ENCODE measurements around the gene NFATC2. TPM values are rescaled to one million over a fixed set of nuclear protein-coding genes. Genes with fewer than 3 reads are reported as not detected.

The NFATC2 gene
- total RNA-seq, 2 experiments from 2014 or later, result 32.5 to 33.2 TPM

DNA sequence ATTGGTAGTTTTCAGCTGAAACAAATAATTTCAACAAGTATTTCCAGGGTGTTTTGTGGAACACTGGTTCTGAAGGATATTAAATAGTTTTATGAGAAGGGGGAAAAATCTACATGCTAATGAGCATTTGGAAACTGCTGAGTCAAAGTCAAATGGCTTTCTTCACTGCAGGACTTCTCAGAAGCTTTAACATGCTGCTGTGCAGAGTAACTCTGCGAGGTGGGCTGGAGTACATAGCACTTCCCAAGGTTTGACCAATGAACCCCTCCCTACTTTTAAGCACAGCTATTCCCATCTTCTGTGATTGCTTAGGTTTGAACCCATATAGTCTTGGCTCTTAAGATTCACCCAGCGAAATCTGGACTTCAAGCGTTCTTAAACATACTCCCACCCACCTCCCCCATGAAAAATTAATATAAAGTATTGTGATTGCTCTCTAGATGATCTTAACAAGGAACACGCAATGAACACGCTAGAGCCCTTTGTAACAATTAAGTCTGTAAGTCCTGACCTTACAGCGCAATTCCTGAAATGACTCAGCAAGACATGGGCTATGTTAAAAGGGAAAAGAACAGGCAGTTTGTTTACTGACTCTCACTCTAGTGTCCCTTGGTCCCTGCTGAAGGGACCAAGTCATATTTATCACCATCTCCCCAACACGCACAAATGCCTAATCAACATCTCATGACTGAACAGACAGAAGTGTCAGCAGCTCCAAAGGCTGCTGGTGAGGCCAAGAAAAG lies 105.2 kb downstream of the NFATC2 start:
- no peak for DNase-seq
- no peaks in the 10 kb centered on the region for H3K9me3 Mint-ChIP-seq

DNA sequence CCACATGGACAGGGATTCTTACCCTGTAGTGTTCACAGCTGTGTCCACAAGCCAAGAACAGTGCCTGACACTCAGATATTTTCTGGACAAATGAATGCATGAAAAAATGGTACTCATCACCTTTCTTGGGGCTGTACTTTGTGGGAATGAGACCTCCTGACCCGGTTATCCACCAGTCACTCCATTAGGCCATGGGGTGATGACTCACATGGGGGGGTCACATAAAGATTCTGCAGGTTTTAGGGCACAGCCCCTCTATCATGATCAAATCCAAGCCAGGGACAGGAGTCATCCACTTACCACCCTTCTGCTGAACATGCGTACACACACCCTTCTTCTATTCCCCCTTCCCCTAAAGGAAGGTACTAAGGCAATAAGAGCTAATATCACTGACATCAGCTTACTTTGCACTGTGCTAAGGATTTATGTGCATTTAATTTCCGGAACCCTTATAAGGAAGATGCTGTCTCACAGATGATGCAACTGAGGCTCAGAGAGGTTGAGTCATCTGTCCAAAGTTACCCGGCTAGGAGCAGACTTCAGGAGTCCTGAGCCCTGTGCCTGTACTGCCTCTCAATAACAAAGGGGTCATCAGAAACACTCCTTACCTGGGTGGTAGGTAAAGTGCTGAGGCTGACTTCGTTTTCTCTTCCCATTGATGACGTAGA lies 107.8 kb downstream of the NFATC2 start:
- Mint-ChIP-seq H3K36me3 (ENCODE audit: low read depth) (peaks cover 89% of the 10 kb centered on the region), H3K27ac (no peak overlapping the region)

More for the DNA sequence above, 105.2 kb downstream of the NFATC2 start:
- CTCF ChIA-PET, result interaction anchor here (0.6 to 1.2 kb wide), 3 partner anchors 11 to 62 kb away, joined by 3 to 5 read pairs (median 4); no protein-coding TSS in a partner anchor
- no peak overlapping the region for H3K4me3 Mint-ChIP-seq
- peaks cover 54% of the 10 kb centered on the region for H3K4me1 Mint-ChIP-seq (ENCODE audit: low read depth)
- peaks cover 77% of the 10 kb centered on the region for H3K36me3 Mint-ChIP-seq (ENCODE audit: low read depth)
- H3K27me3 Mint-ChIP-seq, result no peaks in the 10 kb centered on the region
- H3K4me3 ChIP-seq (ENCODE audit: low read length), result no peak overlapping the region
- ATAC-seq (ENCODE audit: poor library complexity), result no peak
- H3K36me3 ChIP-seq (ENCODE audit: insufficient read depth, low read length), result peaks cover 72% of the 10 kb centered on the region
- intact Hi-C loops (cut with DNase I, micrococcal nuclease), result no loop called here
- no peak overlapping the region for H3K27ac ChIP-seq (ENCODE audit: low read depth in 1 of 2, low read length in 2 of 2)
- no peaks in the 10 kb centered on the region for H3K27me3 ChIP-seq (ENCODE audit: control insufficient read depth in 1 of 2, insufficient read depth in 2 of 2, low read length in 2 of 2)
- H3K9me3 ChIP-seq (ENCODE audit: control insufficient read depth in 1 of 2, insufficient read depth in 1 of 2, low read length in 2 of 2), result no peaks in the 10 kb centered on the region
- TF ChIP-seq, protein P1, sequence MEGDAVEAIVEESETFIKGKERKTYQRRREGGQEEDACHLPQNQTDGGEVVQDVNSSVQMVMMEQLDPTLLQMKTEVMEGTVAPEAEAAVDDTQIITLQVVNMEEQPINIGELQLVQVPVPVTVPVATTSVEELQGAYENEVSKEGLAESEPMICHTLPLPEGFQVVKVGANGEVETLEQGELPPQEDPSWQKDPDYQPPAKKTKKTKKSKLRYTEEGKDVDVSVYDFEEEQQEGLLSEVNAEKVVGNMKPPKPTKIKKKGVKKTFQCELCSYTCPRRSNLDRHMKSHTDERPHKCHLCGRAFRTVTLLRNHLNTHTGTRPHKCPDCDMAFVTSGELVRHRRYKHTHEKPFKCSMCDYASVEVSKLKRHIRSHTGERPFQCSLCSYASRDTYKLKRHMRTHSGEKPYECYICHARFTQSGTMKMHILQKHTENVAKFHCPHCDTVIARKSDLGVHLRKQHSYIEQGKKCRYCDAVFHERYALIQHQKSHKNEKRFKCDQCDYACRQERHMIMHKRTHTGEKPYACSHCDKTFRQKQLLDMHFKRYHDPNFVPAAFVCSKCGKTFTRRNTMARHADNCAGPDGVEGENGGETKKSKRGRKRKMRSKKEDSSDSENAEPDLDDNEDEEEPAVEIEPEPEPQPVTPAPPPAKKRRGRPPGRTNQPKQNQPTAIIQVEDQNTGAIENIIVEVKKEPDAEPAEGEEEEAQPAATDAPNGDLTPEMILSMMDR (IDR thresholded peaks at IDR 0.05), result no peak
- H3K4me1 ChIP-seq (ENCODE audit: insufficient read depth, low read length), result peaks cover 37% of the 10 kb centered on the region
- POLR2A ChIA-PET, result interaction anchor here (0.6 kb wide), 1 partner anchor 1965 kb away, joined by 4 read pairs; no protein-coding TSS in a partner anchor
- H3K27ac Mint-ChIP-seq, result peak overlapping the region; percentile 19

DNA sequence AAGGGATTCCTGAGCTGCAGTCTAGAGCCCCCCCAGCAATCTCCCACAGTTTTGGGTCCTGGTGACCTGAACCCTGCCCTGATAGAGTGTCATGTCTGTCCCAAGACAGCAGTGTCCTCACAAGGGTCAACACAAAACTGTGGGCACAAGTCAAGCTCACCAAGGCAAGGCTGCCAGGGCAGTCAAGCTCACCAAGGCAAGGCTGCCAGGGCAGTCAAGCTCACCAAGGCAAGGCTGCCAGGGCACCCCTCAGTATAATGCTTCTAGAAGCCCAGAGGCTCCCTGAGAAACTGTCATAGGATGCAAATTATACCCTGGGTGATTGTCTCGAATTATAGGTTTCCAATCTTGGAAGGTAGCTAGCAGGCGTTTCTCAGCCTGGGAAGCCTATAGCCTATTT lies 108.5 kb downstream of the NFATC2 start:
- TF ChIP-seq, protein P1 (IDR thresholded peaks at IDR 0.05), result no peak
- no peaks in the 10 kb centered on the region for H3K9me3 Mint-ChIP-seq
- peaks cover 90% of the 10 kb centered on the region for H3K36me3 Mint-ChIP-seq (ENCODE audit: low read depth)
- H3K27ac Mint-ChIP-seq, result no peak overlapping the region
- H3K4me1 Mint-ChIP-seq (ENCODE audit: low read depth), result peaks cover 60% of the 10 kb centered on the region
- CTCF ChIA-PET, result interaction anchor here (1.0 kb wide), 1 partner anchor 48 kb away, joined by 3 read pairs; no protein-coding TSS in a partner anchor
- H3K27me3 Mint-ChIP-seq, result no peaks in the 10 kb centered on the region
- DNase-seq (no peak), ATAC-seq (ENCODE audit: poor library complexity) (no peak)
- H3K4me3 Mint-ChIP-seq, result no peak overlapping the region
- Histone ChIP-seq H3K9me3 (ENCODE audit: control insufficient read depth in 1 of 2, insufficient read depth in 1 of 2, low read length in 2 of 2) (no peaks in the 10 kb centered on the region), H3K36me3 (ENCODE audit: insufficient read depth, low read length) (peaks cover 80% of the 10 kb centered on the region), H3K27me3 (ENCODE audit: control insufficient read depth in 1 of 2, insufficient read depth in 2 of 2, low read length in 2 of 2) (no peaks in the 10 kb centered on the region), H3K4me3 (ENCODE audit: low read length) (no peak overlapping the region), H3K27ac (ENCODE audit: low read depth in 1 of 2, low read length in 2 of 2) (no peak overlapping the region), H3K4me1 (ENCODE audit: insufficient read depth, low read length) (peaks cover 33% of the 10 kb centered on the region)
- POLR2A ChIA-PET, result interaction anchor here (1.0 kb wide), 1 partner anchor 10 kb away, joined by 3 read pairs; no protein-coding TSS in a partner anchor
- intact Hi-C loops (cut with DNase I, micrococcal nuclease), result no loop called here

More for the DNA sequence above, 107.8 kb downstream of the NFATC2 start:
- Histone ChIP-seq H3K27me3 (ENCODE audit: control insufficient read depth in 1 of 2, insufficient read depth in 2 of 2, low read length in 2 of 2) (no peaks in the 10 kb centered on the region), H3K4me3 (ENCODE audit: low read length) (no peak overlapping the region), H3K36me3 (ENCODE audit: insufficient read depth, low read length) (peaks cover 80% of the 10 kb centered on the region), H3K9me3 (ENCODE audit: control insufficient read depth in 1 of 2, insufficient read depth in 1 of 2, low read length in 2 of 2) (no peaks in the 10 kb centered on the region), H3K4me1 (ENCODE audit: insufficient read depth, low read length) (peaks cover 36% of the 10 kb centered on the region), H3K27ac (ENCODE audit: low read depth in 1 of 2, low read length in 2 of 2) (no peak overlapping the region)
- ATAC-seq (ENCODE audit: poor library complexity), result no peak
- intact Hi-C loops (cut with DNase I, micrococcal nuclease), result no loop called here
- Mint-ChIP-seq H3K27me3 (no peaks in the 10 kb centered on the region), H3K4me3 (no peak overlapping the region), H3K9me3 (no peaks in the 10 kb centered on the region), H3K4me1 (ENCODE audit: low read depth) (peaks cover 63% of the 10 kb centered on the region)
- CTCF ChIA-PET, result interaction anchor here (1.0 kb wide), 1 partner anchor 49 kb away, joined by 3 read pairs; no protein-coding TSS in a partner anchor
- no peak for DNase-seq
- POLR2A ChIA-PET, result interaction anchor here (1.0 to 1.2 kb wide), 2 partner anchors 11 to 107 kb away, joined by 3 to 4 read pairs; no protein-coding TSS in a partner anchor
- TF ChIP-seq, protein P1 (IDR thresholded peaks at IDR 0.05), result no peak
